Loucy (cell line): Measurements from ENCODE around the gene DHRS2.

Experiments used
- H2AFZ ChIP-seq: fragments of 200-600 bp; sonication (generic); 2 replicates; pipeline ENCODE4 v1.6.0; 2016; ENCODE audit warnings: antibody characterized with exemption, mild to moderate bottlenecking, low read length, moderate library complexity
- H3F3A ChIP-seq: fragments of 200-600 bp; 2 replicates; pipeline ENCODE4 v1.6.0; 2016; ENCODE audit warnings: antibody characterized with exemption, low read depth, mild to moderate bottlenecking
- H3K27me3 ChIP-seq: fragments of 200-600 bp; sonication (generic); 2 replicates; pipeline ENCODE4 v1.6.1; 2014; ENCODE audit warnings: low read length, mild to moderate bottlenecking; ENCODE audit not compliant: insufficient read depth, poor library complexity, severe bottlenecking
- H3K36me3 ChIP-seq: fragments of 200-600 bp; sonication (generic); 2 replicates; pipeline ENCODE4 v1.6.1; 2016; ENCODE audit warnings: low read length; ENCODE audit not compliant: insufficient read depth
- H3K4me1 ChIP-seq: fragments of 200-600 bp; sonication (generic); 2 replicates; pipeline ENCODE4 v1.5.1; 2014; ENCODE audit warnings: low read length, mild to moderate bottlenecking; ENCODE audit not compliant: insufficient read depth, poor library complexity, severe bottlenecking
- H3K4me2 ChIP-seq: fragments of 200-600 bp; sonication (generic); 2 replicates; pipeline ENCODE4 v1.6.0; 2014; ENCODE audit warnings: antibody characterized with exemption, low read length, low read depth, mild to moderate bottlenecking; ENCODE audit not compliant: poor library complexity, severe bottlenecking
- H3K4me3 ChIP-seq: fragments of 200-600 bp; sonication (generic); 2 replicates; pipeline ENCODE4 v1.5.1; 2014; ENCODE audit warnings: low read length, mild to moderate bottlenecking, mixed read lengths; ENCODE audit not compliant: poor library complexity, severe bottlenecking
- H3K79me2 ChIP-seq: fragments of 200-600 bp; sonication (generic); 2 replicates; pipeline ENCODE4 v1.6.1; 2014; ENCODE audit warnings: low read length; ENCODE audit not compliant: insufficient read depth
- H3K9ac ChIP-seq: fragments of 200-600 bp; sonication (generic); 2 replicates; pipeline ENCODE4 v1.6.0; 2014; ENCODE audit warnings: mild to moderate bottlenecking, low read depth, low read length, moderate library complexity; ENCODE audit not compliant: poor library complexity, severe bottlenecking
- H3K9me2 ChIP-seq: fragments of 200-600 bp; sonication (generic); replicated peaks from 2 replicates; pipeline ENCODE4 v1.6.1; 2016; ENCODE audit warnings: low read depth, low read length, mixed read lengths
- H3K9me3 ChIP-seq: fragments of 200-600 bp; sonication (generic); 2 replicates; pipeline ENCODE4 v1.6.1; 2014; ENCODE audit warnings: mild to moderate bottlenecking, antibody characterized with exemption, low read length, low read depth; ENCODE audit not compliant: insufficient read depth
- H4K20me1 ChIP-seq: fragments of 200-600 bp; sonication (generic); 2 replicates; pipeline ENCODE4 v1.6.0; 2014; ENCODE audit warnings: antibody characterized with exemption, low read length, mild to moderate bottlenecking; ENCODE audit not compliant: insufficient read depth, poor library complexity, severe bottlenecking
- CTCF ChIP-seq: fragments of 200-600 bp; sonication (generic); conservative IDR thresholded peaks from 2 replicates; pipeline ENCODE4 v1.5.1; 2014; ENCODE audit warnings: mild to moderate bottlenecking, antibody characterized with exemption, low read length
- EZH2phosphoT487 ChIP-seq: fragments of 200-600 bp; IDR thresholded peaks from 2 replicates; pipeline ENCODE4 v1.6.1; 2018; ENCODE audit warnings: antibody characterized with exemption, mild to moderate bottlenecking, moderate library complexity, borderline replicate concordance

Gene DHRS2

GRCh38 chr14:23640524-23641141 is 4.5 kb downstream of the DHRS2 start:
- H3K9ac ChIP-seq = no peak overlapping the region
- no peak for TF ChIP-seq EZH2phosphoT487
- TF ChIP-seq CTCF = no peak
- no peak overlapping the region for H2AFZ ChIP-seq
- H4K20me1 ChIP-seq = no peaks in the 10 kb centered on the region
- no peaks in the 10 kb centered on the region for H3F3A ChIP-seq
- H3K4me3 ChIP-seq = no peak overlapping the region
- no peaks in the 10 kb centered on the region for H3K4me1 ChIP-seq
- no peak overlapping the region for H3K4me2 ChIP-seq
- H3K9me2 ChIP-seq = no peaks in the 10 kb centered on the region
- H3K79me2 ChIP-seq = no peaks in the 10 kb centered on the region
- no peaks in the 10 kb centered on the region for H3K27me3 ChIP-seq
- no peaks in the 10 kb centered on the region for H3K9me3 ChIP-seq
- no peaks in the 10 kb centered on the region for H3K36me3 ChIP-seq

GRCh38 chr14:23641180-23641914 is 5.2 kb downstream of the DHRS2 start:
- Histone ChIP-seq H3K36me3 (no peaks in the 10 kb centered on the region), H3K9me2 (no peaks in the 10 kb centered on the region), H3F3A (no peaks in the 10 kb centered on the region), H3K4me1 (no peaks in the 10 kb centered on the region), H3K9ac (no peak overlapping the region), H3K4me3 (no peak overlapping the region), H3K9me3 (no peaks in the 10 kb centered on the region), H2AFZ (no peak overlapping the region), H3K4me2 (no peak overlapping the region), H4K20me1 (no peaks in the 10 kb centered on the region), H3K27me3 (no peaks in the 10 kb centered on the region), H3K79me2 (no peaks in the 10 kb centered on the region)
- no peak for TF ChIP-seq CTCF
- TF ChIP-seq EZH2phosphoT487 = no peak

- H3K9me2 ChIP-seq = no peaks in the 10 kb centered on the region
- H3K9me3 ChIP-seq = no peaks in the 10 kb centered on the region
- no peak overlapping the region for H3K4me3 ChIP-seq
- no peaks in the 10 kb centered on the region for H3K79me2 ChIP-seq
- H3K27me3 ChIP-seq = no peaks in the 10 kb centered on the region
- H4K20me1 ChIP-seq = no peaks in the 10 kb centered on the region
- no peaks in the 10 kb centered on the region for H3K4me1 ChIP-seq
- TF ChIP-seq EZH2phosphoT487 = no peak
- TF ChIP-seq CTCF = no peak
- no peak overlapping the region for H3K9ac ChIP-seq
- H2AFZ ChIP-seq = no peak overlapping the region
- H3K36me3 ChIP-seq = no peaks in the 10 kb centered on the region
- no peak overlapping the region for H3K4me2 ChIP-seq
- no peaks in the 10 kb centered on the region for H3F3A ChIP-seq
Observed at GRCh38 chr14:23641915-23642588, 5.9 kb downstream of the DHRS2 start.
